NCI-H1436 treated with DMSO at 0.1 percent for 48 hours (cell line): ENCODE data around the gene ECSCR.
"Not testable (repeated sequence)": the region's sequence is repeated elsewhere in the genome, so short reads cannot be mapped to it uniquely, and the experiment has no call there.

ENCODE experiments used
- DNase-seq: peaks from one replicate; lab custom pipeline; 2025; lab: John Stamatoyannopoulos, UW

ECSCR gene

GRCh38 chr5:139462586-139463276, at the start of gene ECSCR:
ECSCR (minus strand) TSS chr5:139462743; CDS start chr5:139462670, 73 bp downstream.
- no peak for DNase-seq

DNA sequence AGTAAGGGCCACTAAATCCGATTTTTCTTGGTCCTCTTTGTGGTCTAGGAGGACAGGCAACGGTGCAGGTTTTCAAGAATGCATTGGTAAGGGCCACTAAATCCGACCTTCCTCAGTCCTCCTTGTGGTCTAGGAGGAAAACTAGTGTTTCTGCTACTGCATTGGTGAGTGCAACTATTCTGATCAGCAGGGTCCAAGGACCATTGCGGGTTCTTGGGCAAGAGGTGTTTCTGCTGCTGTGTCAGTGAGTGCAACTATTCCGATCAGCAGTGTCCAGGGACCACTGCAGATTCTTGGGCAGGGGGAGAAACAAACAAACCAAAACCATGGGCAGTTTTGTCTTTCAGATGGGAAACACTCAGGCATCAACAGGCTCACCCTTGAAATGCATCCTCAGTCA, 42.2 kb upstream of the ECSCR start:
- not testable (repeated sequence) for DNase-seq

GRCh38 chr5:139503879-139504278, 41.3 kb upstream of the ECSCR start:
- not testable (repeated sequence) for DNase-seq

- not testable (repeated sequence) for DNase-seq
Observed at GRCh38 chr5:139503036-139503817, 40.7 kb upstream of the ECSCR start.

GRCh38 chr5:139501381-139501780, 38.8 kb upstream of the ECSCR start:
- DNase-seq, result no peak

DNA sequence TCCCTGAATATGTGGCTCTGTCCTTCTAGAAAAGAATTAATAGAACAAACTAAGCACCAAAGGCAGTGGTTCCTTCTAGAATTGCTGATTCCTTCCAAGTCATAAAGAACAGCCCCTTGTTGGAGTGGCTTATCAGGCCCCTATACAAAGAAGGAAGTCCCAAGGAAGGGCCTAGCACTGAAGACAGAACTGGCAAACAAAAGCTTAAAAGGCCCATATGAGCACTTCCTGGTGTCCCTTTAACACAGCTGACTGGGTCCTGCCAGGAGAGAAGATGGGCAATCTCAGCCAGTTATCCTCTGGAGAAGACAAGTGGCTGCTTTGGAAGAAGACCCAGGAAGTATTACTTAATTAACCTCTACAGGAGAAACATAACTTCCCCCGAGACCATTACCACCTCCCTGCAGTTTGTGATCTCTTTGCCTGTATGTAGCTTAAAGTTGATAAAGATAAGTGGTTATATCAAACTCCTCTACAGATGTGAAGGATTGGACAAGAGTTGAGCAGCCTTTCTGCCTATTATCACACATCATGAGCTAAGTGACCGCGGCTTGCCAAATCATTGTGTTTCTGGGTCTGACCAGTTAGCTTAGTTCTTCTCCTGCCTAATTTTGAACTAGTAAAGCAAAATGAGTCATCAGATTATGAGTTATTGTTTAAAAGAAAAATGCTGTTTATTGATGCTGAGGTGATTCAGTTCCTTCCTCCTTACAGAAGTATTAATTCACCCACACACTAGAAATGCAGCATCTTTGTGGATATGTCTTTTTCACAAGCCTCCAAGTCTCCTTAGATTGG, 33.3 kb upstream of the ECSCR start:
- no peak for DNase-seq

DNA sequence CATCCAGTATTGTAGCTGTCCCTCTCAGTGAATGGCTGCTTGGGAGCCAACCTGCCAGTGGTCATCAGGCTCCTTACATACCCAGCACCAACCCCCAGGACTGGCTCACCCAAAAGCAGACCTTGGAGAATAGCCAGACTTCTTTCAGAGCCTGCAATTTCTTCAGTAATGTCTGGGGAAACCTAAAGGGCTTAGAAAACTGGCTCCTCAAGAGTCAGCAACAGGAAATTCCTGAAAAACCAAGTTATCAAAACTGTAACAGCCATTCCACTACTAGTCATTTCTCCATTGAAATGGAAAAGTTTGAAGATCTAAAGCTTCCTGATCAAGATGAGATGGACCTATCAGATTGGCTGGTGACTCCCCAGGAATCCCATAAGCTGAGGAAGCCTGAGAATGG, 32.3 kb upstream of the ECSCR start:
- no peak for DNase-seq

GRCh38 chr5:139494256-139494655, 31.7 kb upstream of the ECSCR start:
- no peak for DNase-seq

GRCh38 chr5:139492700-139493192, 30.2 kb upstream of the ECSCR start:
- DNase-seq, result no peak

DNA sequence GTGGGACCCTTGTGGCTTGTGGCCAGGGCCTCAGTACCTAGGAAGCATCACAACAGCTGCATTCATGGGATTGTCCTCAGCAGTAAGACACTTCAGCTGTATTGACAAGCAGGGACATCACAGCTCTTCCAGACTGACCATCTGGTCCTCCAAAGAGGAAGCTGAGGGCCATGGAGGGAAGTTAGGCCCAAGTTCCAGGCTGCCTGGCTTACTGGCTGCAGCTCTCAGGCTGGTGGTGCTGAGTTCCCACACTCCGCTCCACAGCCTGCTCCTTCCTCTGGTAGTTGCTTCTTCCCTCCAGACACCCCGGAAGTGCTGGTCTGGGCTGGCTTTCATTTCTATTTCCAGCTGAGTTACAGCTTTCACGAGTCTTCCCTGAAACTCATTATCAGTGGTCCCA, 25.7 kb upstream of the ECSCR start:
- no peak for DNase-seq

DNA sequence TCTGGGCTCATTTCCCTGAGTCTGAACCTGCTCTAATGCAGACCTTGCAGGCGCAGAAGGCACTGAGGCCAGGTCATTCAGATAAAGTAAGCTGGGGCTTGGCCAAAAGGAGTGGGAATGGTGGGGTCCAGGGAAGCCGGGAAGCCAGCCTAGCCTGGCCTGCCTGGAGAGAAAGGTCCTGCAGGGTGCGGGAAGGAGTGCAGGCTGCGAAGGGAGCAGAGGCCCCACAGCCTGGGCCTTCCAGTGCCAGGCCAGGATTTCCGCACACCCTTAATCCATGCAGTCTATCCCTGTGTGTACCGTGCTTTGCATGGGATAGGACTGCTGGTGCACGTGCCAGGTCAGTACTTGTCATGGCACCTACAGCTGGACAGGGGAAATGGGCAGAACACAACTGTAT, 23.7 kb upstream of the ECSCR start:
- no peak for DNase-seq

DNA sequence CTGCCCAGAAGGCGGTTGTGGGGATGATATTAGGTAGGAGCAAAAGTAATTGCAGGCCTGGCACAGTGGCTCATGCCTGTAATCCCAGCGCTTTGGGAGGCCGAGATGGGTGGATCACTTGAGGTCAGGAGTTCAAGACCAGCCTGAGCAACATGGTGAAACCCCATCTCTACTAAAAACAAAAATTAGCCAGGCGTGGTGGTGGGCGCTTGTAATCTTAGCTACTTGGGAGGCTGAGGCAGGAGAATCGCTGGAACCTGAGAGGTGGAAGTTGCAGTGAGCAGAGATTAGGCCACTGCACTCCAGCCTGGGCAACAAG, 20.3 kb upstream of the ECSCR start:
- DNase-seq, result not testable (repeated sequence)

- DNase-seq, result peak; percentile 45
Observed at GRCh38 chr5:139482050-139482889, 19.7 kb upstream of the ECSCR start, which contains the start of gene STING1. STING1 (minus strand) TSS chr5:139482758; CDS start chr5:139481704, 1,054 bp downstream.

- DNase-seq, result no peak
Observed at GRCh38 chr5:139481580-139482049, 19.1 kb upstream of the ECSCR start.

GRCh38 chr5:139481122-139481533, 18.6 kb upstream of the ECSCR start:
- no peak for DNase-seq

DNA sequence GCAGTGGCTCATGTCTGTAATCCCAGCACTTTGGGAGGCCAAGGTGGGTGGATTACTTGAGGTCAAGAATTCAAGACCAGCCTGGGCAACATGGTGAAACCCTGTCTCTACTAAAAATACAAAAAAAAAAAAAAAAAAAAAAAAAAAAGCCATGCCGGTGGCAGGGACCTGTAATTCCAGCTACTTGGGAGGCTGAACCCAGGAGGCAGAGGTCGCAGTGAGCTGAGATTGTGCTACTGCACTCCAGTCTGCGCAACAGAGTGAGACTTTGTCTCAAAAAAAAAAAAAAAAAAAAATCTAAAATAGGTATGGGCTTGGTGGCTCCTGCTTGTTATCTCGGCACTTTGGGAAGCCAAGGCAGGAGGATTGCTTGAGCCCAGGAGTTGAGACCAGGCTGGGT, 17.2 kb upstream of the ECSCR start:
- not testable (repeated sequence) for DNase-seq

GRCh38 chr5:139478657-139479423, 16.3 kb upstream of the ECSCR start:
- DNase-seq, result not testable (repeated sequence)

DNA sequence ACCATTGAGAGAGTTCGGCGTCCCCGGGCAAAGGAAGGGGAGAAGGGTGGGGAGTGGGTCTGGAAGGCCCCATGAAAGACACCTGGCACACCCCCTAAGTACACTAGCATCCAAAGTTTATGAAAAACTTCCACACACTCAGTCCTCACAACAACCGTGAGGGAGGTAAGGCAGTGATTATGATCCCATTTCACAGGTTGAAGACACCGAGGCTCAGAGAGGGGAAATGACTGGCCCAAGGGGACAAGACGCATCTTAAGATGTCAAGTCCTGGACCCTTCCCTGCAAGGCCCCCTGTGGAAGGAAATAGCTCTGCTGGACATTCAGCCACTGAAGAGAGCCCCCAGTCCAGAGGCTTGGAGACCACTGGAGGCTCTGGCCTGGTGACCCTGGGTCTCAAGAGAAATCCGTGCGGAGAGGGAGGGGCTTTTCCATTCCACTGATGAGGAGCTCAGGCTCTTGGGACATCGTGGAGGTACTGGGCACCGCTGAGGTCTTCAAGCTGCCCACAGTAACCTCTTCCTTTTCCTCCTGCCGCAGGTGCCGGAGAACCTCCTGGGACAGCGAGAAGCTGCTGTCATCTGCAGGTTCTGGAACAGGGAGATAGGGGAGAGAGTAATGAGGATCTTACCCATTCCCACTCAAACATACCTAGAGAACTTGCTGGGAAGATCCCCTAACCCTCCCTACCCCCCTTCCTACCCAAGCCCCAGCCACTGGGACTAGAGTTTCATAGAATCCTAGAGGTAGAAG, 13.5 kb upstream of the ECSCR start:
- no peak for DNase-seq

GRCh38 chr5:139474890-139475791, 12.6 kb upstream of the ECSCR start:
- no peak for DNase-seq
